NOMO-1 treated with DMSO at 0.1 percent for 48 hours (cell line): ENCODE results near the gene RAD18.

Experiments used
- DNase-seq: peaks from one replicate; lab custom pipeline; 2025; ENCODE audit not compliant: unreplicated experiment; lab: John Stamatoyannopoulos, UW

The RAD18 gene

DNA sequence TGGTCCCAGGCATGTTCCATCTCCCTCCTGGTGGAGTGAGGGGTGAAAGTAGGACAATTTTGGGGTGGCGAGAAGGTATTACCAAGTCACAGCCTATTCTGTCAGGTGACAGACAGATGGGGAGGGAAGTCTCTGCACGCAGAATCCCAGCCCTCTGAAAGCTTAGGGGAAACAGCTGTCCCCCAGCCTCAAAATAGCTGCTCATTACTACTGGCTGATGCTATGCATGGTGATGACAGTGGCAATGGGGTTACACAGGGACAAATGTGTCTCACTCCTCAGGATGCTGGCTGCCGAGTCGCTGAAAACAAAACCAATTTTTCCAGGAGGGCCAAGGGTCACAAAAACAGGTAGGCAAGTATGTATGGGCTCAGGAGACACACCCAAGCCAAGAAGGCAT, 125.0 kb downstream of the RAD18 start:
- DNase-seq = no peak

GRCh38 chr3:8837162-8837561, 126.1 kb downstream of the RAD18 start:
- no peak for DNase-seq

GRCh38 chr3:8836096-8836495, 127.2 kb downstream of the RAD18 start:
- DNase-seq = no peak

DNA sequence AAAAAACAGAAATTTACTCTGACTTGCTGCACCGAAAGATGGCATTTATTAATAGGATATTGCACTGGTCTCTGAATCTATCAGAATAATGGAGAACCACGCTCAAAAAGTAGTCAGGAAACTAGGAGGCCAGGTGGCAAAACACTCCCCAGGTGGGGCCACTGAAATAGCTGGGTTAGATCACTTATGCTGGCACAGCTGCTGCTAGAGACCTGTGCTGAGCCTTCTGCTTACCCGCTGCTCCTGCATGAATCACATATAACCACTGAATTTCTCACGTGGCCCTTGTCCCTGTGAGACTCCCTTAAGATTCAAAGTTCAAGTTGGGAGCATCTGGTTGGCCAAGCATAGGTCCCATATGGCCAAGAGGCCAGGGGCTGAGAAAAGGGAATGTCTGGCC, 127.9 kb downstream of the RAD18 start:
- DNase-seq = no peak

GRCh38 chr3:8834974-8835373, 128.3 kb downstream of the RAD18 start:
- no peak for DNase-seq

GRCh38 chr3:8827641-8828040, 135.6 kb downstream of the RAD18 start:
- no peak for DNase-seq
